ENCODE results near the gene LRRC25.

Gene LRRC25

DNA sequence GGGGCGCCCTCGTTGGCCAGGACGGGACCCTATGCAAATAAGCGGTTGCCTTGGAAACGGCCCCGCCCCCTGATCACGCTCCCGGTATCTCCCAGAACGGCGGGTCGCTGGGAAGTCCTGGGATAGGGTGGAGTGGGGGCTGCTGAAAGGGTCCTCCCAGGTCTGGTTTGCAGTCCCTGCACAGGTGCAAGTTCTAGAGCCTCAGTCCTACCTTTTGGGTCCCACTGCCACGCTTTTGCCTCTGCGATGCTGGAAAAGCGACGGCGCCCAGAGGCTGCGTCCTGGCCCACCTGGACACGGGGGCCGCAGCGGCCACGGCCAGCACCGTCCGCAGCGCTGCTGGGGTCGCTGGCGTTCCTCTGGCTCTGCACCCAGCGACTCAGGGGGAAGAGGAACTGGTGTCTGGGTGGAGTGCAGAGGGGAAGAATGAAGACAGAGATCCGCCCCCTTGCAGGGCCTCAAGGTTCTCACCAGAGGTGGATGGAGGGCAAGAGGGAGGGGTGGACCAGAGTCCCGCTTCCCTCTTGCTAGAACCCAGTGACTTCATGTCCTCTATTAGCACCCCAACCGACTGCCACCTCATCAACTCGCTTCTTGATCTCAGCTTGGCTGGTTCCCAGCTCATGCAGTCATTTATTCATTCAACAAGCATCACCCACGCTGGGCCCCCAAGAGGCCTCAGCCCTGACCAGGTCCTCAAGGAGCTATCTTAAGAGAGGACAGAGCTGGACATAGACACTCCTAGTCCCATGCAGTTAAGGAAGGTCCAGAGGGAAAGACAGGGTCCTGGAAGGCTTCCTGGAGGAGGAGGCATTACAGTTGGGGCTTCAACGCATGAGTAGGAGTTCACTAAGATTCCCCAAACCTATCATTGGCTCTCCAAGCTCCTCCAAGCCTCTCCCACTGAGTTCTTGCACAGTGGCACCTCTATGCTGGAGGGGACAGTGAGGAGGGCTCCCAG, at the start of gene LRRC25:
TSS of gene LRRC25 (minus strand) at position 381 of the 961 bp plus-strand sequence. CDS start 659 bp downstream, outside the sequence.
- no peak for DNase-seq (ENCODE audit: low read depth)

DNA sequence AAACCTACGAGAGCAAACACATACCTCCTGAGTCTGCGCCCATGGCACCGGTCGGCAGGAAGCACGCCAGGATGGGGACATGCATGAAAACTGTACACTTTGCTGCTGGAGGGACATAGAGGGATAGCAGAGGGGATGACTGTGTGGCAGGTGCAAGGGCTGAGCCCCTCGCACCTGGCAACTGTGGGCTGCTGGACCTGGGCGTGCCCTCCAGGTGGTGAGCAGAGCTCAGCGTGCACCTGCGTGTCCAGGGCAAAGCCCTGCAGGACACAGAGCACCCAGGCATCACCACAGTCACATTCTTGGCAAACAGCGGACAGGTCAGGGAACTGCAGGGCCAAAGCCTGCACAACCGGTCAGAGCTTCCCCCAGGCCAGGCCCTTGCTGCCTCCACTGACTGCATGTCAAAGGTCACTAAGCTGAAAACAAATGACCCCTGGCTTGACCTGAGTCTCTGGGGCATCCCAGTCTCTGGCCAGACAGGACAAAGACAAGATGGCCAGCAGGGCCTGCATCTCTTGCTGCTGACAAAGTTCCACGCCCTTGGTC, 49.5 kb upstream of the LRRC25 start:
- no peak for DNase-seq (ENCODE audit: low read depth)

DNA sequence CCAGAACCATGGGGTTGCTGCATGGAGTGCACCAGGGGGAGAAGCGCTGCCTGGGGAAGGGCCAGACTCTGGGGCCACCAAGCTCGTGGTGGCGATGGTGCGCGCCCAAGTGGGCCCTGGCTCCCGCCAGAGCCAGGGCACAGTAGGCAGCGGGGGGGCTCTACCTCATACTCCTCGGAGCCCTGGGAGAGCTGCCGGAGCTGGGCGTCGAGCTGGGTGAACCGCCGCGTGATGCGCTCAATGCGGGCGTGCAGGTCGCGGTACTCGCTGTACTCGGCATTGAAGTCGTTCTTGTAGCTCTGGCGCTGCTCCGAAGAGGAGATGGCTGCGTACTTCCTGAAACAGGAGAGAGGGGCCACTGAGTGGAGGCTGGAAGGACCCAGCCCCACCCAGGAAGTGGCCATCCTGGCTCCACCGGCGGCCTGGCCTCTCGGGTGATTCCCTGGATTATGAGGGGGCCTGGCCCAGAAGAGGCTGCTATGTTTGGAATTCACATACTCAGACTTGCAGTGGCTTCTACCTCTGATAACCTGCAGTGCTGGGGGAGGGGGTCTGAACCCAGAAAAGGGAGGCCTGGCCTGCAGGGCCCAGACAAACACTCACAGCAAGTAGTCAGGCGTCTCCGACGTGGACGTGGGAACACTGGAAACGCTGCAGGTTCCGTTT, 48.9 kb upstream of the LRRC25 start:
- no peak for DNase-seq (ENCODE audit: low read depth)

DNA sequence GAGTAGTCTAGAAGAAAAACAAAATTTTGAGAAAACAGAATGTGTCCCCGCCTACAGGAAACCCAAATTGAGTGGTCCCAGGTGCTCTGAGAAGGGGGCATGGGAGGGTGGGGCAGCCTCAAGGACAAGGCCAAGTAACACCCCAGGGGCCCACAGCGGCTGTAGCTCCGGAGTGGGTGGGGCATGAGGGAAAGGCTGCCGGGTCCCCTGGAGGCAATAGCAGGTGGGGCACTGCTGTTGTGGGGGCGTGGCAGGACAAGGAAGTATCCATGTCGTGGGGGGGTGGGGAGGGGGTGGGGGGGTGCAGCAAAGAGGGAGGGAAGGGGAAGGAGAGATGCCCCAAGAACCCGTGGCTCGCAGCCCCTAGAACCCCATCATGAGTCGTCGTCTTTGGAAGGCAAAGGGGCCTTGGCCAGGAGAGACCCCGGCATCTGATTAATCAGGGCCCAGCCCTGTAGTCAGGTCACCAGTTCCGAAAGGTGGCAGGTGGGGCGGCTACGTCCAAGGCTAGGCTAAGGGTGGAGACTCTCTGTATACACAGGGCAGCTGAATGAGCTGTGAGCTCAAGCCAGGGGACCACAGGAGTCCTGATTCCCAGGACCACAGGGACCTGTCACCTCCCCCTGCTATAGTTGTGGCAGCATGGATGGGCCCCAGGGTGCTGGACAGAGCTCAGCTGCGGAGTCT, 48.0 kb upstream of the LRRC25 start:
- DNase-seq (ENCODE audit: low read depth), result no peak

DNA sequence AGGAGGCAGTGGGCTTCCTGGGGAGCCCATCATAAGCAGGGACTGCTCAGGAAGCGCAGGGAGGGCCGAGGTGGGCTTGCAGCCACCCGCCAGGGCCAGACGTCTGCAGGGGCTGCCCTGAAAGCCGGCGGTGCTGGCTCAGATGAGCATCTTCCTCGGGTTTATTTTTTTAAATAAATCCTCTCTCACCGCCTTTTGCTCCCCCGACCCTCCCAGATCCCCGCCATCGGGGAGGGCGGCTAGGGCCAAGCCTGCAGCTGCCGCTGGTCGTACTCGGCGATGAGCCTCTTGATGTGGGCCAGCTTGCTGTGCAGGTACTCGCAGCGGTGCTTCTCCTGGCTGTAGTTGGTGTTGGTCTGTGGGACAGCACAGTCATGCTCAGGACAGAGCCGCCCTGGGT, 47.1 kb upstream of the LRRC25 start:
- no peak for DNase-seq (ENCODE audit: low read depth)

DNA sequence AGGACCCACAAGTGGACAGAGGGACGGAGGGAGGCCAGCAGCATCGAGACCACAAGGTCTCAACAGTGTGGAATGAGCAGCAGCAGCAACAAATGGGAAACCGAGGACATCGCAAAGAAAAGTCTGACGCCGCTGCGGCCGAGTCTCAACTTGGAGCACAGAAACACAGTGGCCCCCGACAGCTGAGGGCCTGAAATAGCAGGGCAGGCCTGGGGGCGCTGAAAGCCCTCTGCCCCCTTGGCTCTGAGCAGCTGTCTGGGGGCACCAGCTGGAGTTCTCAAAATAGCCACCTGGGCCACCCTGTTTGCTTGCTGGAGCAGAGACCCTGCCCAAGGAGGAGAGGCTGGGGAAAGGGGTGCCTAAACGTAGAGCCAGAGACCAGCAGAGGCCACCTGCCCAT, 46.4 kb upstream of the LRRC25 start:
- no peak for DNase-seq (ENCODE audit: low read depth)

DNA sequence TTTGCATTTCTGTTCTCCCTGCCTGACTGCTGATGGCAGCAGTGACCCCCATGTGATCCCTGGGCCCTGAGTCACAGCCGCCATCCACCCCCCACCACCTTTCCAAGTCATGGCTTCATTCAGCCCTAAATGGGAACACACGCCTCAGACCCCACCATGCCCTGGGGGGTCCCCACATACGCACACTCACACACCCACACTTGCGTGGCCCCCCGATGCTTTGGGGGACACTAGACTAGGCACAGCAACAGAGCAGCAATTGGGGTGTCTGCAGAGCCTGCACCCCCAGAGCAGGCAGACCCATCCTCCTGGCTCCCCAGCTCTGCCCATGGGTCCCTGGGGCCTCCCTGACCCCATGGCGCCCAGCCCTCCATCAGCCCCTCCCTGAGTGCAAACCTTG, 46.0 kb upstream of the LRRC25 start:
- DNase-seq (ENCODE audit: low read depth), result no peak

DNA sequence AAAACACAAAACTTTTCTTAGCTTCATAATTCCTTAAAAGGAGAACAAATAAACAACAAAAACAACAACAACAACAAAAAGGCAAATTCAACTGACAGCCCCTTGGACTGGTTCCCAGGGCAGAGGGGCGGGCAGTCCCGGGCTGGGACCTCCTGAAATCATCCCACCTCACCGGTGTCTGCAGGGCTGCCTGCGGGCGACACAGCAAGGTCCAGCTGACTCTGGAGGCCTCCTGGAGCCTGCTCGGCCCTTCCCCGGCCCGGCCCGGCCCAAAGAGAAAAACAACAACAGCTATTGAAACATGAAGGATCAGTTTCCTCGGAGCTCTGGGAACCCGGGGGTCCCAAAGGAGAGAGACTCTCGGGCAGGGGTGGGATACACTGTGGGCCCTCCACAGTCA, 45.5 kb upstream of the LRRC25 start:
- no peak for DNase-seq (ENCODE audit: low read depth)

DNA sequence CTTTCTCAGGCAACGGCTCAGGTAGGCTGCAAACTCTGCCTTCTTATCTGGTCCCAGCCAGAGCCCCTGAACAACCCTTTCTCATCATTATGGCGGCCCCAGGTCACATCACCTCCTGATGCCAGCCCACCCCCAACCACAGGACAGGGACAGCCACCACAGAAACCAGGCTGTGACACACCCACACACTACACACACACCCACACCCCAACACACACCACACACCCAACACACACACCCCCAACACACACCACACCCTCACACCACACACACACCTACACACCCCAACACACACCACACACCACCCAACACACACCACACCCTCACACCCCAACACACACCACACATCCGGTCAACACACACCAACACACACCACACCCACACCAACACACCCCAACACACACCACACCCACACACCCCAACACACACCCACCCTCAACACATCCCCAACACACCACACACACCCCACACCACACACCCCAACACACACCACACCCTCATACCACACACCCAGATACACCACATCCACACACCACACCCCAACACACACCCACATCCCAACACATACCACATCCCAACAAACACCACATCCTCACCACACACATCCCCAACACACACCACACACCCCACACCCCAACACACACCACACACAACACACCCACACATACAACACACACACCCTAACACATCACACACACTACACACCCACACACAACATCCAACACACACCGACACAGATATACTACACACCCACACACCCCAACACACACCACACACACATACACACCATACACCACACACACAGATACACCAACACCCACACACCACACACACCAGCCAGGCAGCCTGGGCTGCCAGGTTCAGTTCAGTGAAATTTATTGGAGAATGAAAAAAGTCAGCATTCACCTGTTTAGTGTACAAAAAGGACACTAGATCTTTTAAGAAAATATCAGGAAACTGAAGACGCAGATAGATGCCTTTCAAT, 44.7 kb upstream of the LRRC25 start:
- no peak for DNase-seq (ENCODE audit: low read depth)

DNA sequence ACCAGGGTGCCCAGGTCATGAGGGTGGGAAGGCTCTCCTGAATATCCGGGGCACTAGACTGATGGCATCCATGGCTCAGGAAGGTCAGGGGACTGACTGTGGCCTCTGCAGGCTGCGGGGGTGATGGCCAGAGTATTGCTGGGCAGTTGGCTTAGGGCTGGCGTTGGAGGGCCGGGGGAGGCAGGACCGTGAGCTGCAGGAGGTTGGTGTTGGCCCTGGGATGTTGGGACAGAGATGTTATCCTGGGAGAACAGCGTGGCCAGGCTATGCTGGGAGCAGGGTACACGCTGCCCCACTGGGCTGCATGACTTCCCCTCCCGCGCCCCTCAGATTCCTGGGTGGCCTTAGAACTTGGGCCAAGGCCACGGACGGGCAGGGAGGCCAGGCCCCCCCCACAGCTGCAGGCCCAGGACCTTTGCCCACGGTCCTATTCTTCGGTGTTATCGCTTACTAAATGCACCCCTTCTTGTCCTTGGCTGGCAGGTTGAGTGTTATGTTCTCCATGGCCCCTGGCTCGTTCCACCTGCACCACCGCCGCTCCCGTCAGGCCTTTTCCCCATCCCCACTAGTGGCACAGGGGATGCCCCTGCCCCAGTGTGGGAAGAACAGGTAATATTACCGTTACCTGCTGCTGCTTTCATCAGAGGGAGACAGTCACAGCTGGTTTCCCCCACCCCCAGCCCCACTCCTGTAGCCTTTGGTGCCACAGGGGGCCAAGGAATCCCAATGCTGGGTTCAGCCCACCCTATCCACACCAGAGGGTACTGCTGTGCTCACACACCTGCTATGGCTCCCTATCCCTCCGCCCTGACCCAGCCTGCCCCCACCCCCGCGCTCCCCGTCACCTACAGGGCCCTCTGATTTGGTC, 43.7 kb upstream of the LRRC25 start:
- no peak for DNase-seq (ENCODE audit: low read depth)

DNA sequence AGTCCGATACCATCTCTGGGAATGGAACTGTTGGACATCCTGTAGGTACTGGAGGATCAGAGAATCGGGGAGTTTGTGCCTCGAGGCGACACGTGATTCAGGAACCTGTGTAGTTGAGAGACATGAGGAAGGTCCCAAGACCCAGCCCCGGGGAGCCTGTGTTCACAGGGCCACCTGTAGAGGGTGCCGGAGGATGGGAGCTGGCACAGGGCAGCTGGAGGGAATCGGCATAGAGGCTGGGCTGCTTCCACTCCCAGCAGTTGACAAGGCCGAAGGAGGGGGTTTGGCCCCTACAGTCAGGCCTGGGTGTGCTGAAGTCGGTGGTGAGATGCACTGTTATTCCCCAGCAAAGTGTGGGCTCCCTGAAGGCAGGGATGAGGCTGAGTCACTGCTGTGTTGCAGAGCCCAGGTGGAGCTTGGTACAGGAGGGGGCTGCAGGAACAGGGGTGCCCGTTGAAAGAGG, 43.0 kb upstream of the LRRC25 start:
- no peak for DNase-seq (ENCODE audit: low read depth)

DNA sequence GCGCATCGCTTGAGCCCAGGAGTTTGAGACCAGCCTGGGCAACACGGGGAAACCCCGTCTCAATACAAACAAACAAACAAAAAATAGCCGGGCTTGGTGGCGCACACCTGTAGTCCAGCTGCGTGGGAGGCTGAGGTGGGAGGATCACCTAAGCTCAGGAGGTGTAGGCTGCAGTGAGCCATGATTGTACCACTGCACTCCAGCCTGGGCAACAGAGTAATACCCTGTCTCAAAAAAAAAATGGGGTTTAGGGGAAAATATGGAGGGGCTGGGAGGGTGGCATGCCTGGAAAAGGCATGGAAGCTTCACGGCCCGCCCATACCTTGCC, 42.5 kb upstream of the LRRC25 start:
- no peak for DNase-seq (ENCODE audit: low read depth)

DNA sequence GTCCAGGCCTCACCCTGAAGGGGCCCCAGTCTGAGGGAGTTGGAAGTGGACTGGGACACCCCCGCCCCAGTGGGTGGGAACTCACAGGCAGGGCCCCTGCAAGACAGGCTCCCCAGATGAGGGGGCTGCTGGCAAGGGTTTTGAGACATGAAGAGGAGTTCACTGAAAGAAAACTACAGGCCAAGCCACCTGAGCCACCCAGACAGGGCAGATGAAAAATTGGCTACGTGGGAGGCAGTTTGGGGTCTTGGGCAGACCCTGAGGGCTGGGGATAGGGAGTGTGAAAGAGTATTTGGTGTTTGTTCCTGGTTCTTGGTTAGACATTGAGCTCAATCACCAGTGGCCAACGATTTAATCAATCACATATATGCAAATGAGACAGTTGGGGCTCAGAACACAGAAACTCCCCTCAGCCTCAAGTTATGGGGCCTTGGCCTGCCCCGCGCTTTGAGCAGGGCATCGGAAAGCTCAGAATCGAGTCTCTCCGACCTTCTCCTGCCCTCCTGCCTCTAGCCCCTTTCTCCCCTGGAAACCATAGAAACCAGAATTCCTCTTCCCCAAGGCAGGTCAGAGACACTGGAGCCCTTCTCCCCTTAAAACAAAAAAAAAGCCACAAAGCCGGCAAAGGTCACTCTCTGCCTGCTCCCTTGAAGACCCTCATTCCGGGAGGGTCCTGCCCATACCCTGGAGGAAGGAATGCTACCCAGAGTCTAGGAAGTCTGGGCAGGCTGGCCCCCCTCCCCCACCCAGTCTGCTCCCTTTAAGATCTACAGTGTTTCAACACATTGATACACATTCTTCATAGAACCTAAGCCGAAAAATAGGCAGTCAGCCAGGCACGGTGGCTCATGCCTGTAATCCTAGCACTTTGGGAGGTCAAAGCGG, 41.8 kb upstream of the LRRC25 start:
- DNase-seq (ENCODE audit: low read depth), result no peak

DNA sequence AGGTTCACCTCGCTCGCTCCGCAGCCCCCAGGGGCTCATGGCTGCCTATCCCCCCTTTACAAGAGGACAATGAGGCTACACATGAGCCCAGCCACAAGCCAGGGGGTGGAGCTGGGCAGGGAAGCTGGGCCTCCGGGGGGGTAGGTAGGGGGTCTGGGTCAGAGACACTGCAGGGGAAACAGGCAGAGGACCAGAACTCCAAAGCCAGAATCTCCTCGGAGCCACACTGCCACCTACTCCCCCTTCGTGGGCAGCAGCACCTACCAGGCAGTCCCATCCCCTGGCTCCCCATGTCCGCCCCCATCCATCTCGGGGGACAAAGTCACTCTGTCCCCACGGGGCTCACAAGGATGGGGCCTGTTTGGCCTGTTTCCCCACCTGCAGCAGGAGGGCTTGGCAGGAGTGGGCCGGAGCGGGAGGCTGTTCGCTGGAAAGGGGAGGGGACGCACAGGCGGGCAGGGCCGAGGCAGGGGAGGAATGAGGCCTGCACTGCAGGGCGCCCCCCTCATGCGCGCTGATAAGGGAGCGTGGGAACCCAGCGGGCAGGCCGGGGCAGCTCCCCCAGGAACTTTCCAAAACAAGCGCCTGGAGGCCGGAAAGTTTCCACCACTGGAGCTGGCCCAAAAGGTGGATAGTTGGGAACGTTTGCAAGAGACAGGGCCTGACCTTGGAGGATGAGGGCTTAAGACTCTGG, 41.1 kb upstream of the LRRC25 start:
- no peak for DNase-seq (ENCODE audit: low read depth)

DNA sequence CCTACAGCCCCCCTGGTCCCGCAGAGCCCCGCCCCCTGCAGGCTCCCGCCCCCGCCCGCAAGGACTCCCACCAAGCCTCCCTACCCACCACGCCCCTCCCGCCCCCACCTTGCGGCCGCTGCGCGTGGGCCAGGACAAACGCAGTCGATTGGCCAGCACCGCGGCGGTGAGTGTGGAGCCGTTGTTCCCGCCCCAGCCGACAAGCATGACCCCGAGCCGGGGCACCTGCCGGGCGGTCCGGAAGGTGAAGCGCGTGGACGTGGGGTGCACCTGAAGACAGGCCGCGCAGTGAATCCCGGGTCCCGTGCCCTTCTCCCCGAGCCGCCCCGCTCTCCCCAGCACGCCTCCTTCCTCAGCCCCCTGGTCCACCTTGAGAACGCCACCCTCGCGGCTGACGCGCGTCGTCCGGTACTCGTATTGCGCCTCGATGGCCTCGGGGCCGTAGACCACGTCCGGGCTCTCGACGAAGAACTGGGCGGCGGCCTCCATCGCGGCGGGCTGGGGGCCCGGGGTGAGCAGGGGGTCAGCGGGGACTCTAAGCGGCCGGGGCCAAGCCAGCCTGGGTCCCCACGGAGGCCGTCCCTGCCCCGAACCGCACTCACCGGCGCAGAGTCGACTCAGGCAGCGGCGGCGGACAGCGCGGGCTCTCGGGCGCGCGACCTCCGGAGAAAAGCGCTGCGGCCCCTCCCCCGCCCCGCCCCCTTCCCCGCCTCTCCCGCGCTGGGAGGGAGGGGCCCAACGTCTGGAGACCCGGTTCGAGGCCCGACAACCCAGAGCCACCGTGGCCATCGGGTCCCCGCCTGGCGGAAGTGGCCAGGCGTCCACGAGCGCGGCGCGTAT, 40.3 kb upstream of the LRRC25 start, which contains the start of gene ISYNA1:
TSS of gene ISYNA1 (minus strand) at position 643 of the 840 bp plus-strand sequence. CDS start at position 489, 154 bp downstream.
- DNase-seq (ENCODE audit: low read depth), result no peak

DNA sequence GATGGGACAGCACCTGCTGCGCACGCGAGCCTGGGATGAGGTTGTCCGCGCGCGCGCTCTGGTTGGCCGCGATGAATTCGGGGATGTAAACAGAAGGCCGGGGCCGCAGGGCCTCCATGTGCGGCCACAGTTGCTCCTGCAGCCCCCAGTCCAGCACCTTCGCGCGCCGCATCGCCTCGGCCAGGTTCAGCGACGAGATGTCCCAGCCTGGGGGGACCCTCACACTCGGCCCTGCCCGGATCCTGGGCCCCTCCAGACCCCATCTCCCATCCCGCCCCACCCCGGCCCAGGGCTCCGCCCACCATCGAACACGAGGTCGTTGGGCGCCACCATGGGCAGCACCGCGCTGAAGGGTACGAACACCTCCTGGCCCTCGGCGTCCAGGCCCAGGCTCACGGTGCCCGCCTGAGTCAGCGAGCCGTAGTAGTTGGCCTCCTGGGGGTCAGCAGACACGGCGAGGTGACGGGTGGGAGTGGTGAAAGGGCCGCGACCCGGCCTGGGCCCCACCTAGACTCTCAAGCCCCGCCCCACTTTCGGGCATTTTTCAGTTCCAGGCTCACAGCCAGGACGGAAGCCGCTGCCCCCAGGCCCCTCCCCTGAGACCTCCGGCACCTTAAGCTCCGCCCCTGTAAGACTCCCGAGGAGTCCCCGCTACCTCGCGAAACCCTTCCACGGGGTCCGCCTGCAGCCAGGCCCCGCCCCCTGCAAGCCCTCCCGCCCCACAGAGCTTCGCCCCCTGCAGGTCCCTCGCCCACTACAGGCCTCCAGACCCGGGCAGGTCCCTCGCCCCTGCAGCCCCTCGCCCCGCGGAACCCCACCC, 39.5 kb upstream of the LRRC25 start:
- DNase-seq (ENCODE audit: low read depth), result peak; percentile 72

Measured in activated gamma-delta T cell treated with anti-CD3 and anti-CD28 coated beads, Interleukin-2, amount 50 U/mL, for 16 hours (primary cell).